HCT116 (cell line): ENCODE data around the gene TICAM1. TPM values are rescaled to one million over a fixed set of nuclear protein-coding genes. Genes with fewer than 3 reads are reported as not detected.

Experiments used
- ATAC-seq: fragments of 200-7000 bp; cut with Tn5 transposase; 2 replicates; pipeline ENCODE4 v1.9.1; 2020; ENCODE audit warnings: mild to moderate bottlenecking, moderate library complexity
- BruUV-seq: library from RNA; stranded (reverse); fragments of 400-500 nt; replicated peaks from 2 replicates; lab custom pipeline; 2021; lab: Mats Ljungman, UMichigan
- CTCF ChIA-PET: fragments of 300-600 bp; sonication (Branson Sonifier 250); formaldehyde crosslinking; loops from one replicate; lab custom pipeline; 2021; ENCODE audit warnings: antibody characterized with exemption; lab: Charles Lee
- POLR2A ChIA-PET: fragments of 300-600, 350-600 bp; sonication (Branson Sonifier 250); formaldehyde crosslinking; loops from one replicate; lab custom pipeline; 2021; ENCODE audit warnings: antibody characterized with exemption; lab: Charles Lee
- RAD21 ChIA-PET, 2 experiments: fragments of 300-600 bp; sonication (Branson Sonifier 250); formaldehyde crosslinking; loops; one replicate each; lab custom pipeline; 2023; ENCODE audit warnings: low total read pairs in 2 of 2; ENCODE audit not compliant: uncharacterized antibody in 2 of 2, unreplicated experiment in 2 of 2, low non-redundant PET in 1 of 2; lab: Charles Lee
- DNase-seq: peaks from one replicate; pipeline ENCODE4 v3.0.0-alpha.2; 2010; ENCODE audit warnings: low read depth, low spot score
- H2AFZ ChIP-seq: fragments of 200-600 bp; shearing (Covaris generic), sonication (generic); 2 replicates; pipeline ENCODE4 v1.6.1; 2017; ENCODE audit warnings: low read depth, mixed run types, mixed read lengths, antibody characterized with exemption, low read length; ENCODE audit not compliant: poor library complexity, severe bottlenecking
- H3K27ac ChIP-seq: 2 replicates; pipeline ENCODE4 v1.5.1; 2012; ENCODE audit warnings: low read depth, low read length
- H3K27me3 ChIP-seq: fragments of 200-600 bp; sonication (generic); 2 replicates; pipeline ENCODE4 v1.6.1; 2016; ENCODE audit warnings: mixed run types, low read length, mixed read lengths; ENCODE audit not compliant: insufficient read depth
- H3K36me3 ChIP-seq, 2 experiments: fragments of 200-500 bp in 1 of 2; fragments of 200-600 bp in 1 of 2; sonication (Bioruptor generic) in 1 of 2; sonication (generic) in 1 of 2; 2 replicates each; pipeline versions ENCODE4 v1.5.1 to v1.6.1; 2014 to 2016; ENCODE audit warnings: low read length in 2 of 2, inconsistent platforms in 1 of 2, mixed read lengths in 1 of 2, mixed run types in 1 of 2; ENCODE audit not compliant: insufficient read depth in 2 of 2, control insufficient read depth in 1 of 2
- H3K4me1 ChIP-seq, 2 experiments: fragments of 200-600 bp in 1 of 2; sonication (generic) in 1 of 2; 2 replicates each; pipeline versions ENCODE4 v1.5.1 to v1.6.1; 2012 to 2017; ENCODE audit warnings: low read length in 2 of 2, inconsistent platforms in 1 of 2, mild to moderate bottlenecking in 1 of 2, mixed read lengths in 1 of 2, mixed run types in 1 of 2, moderate library complexity in 1 of 2; ENCODE audit not compliant: insufficient read depth in 2 of 2, control insufficient read depth in 1 of 2
- H3K4me2 ChIP-seq: fragments of 200-600 bp; sonication (generic); 2 replicates; pipeline ENCODE4 v1.6.1; 2017; ENCODE audit warnings: mixed run types, low read length, mixed read lengths
- H3K4me3 ChIP-seq, 2 experiments: fragments of 200-600 bp in 1 of 2; sonication (generic) in 1 of 2; replicated peaks in 1 of 2; 2 replicates each; pipeline ENCODE4 v1.5.1; 2011 to 2016; ENCODE audit warnings: low read length in 2 of 2, control low read depth in 1 of 2, low read depth in 1 of 2, mild to moderate bottlenecking in 1 of 2, mixed read lengths in 1 of 2, mixed run types in 1 of 2
- H3K79me2 ChIP-seq: fragments of 200-600 bp; sonication (generic); 2 replicates; pipeline ENCODE4 v1.6.1; 2017; ENCODE audit warnings: mild to moderate bottlenecking, mixed run types, low read length, moderate library complexity, mixed read lengths; ENCODE audit not compliant: insufficient read depth
- H3K9ac ChIP-seq: fragments of 200-600 bp; sonication (generic); 2 replicates; pipeline ENCODE4 v1.6.1; 2016; ENCODE audit warnings: low read length, mixed read lengths
- H3K9me2 ChIP-seq: fragments of 200-600 bp; sonication (generic), shearing (Covaris generic); 2 replicates; pipeline ENCODE4 v1.6.1; 2017; ENCODE audit warnings: mixed run types, mild to moderate bottlenecking, moderate library complexity; ENCODE audit not compliant: insufficient read depth
- H3K9me3 ChIP-seq, 2 experiments: fragments of 200-500 bp in 1 of 2; fragments of 200-600 bp in 1 of 2; sonication (Bioruptor generic) in 1 of 2; sonication (generic) in 1 of 2; 2 replicates each; pipeline ENCODE4 v1.6.1; 2014 to 2017; ENCODE audit warnings: low read length in 2 of 2, mixed read lengths in 2 of 2, inconsistent platforms in 1 of 2, low read depth in 1 of 2, mild to moderate bottlenecking in 1 of 2, mixed run types in 1 of 2, moderate library complexity in 1 of 2; ENCODE audit not compliant: control insufficient read depth in 1 of 2, insufficient read depth in 1 of 2
- H4K20me1 ChIP-seq: fragments of 200-600 bp; sonication (generic), shearing (Covaris generic); 2 replicates; pipeline ENCODE4 v1.6.1; 2017; ENCODE audit warnings: mixed run types, mild to moderate bottlenecking, moderate library complexity; ENCODE audit not compliant: insufficient read depth
- ELF1 ChIP-seq: IDR thresholded peaks from 2 replicates; pipeline ENCODE4 v1.6.1; 2012; ENCODE audit warnings: low read depth, borderline replicate concordance
- REST ChIP-seq: IDR thresholded peaks from 2 replicates; pipeline ENCODE4 v1.6.1; 2012; ENCODE audit warnings: low read depth
- ZBTB33 ChIP-seq: IDR thresholded peaks from 2 replicates; pipeline ENCODE4 v1.6.1; 2011; ENCODE audit warnings: mild to moderate bottlenecking, low read length, moderate library complexity; ENCODE audit not compliant: insufficient replicate concordance; ENCODE audit errors: extremely low read depth
- intact Hi-C: fragments of 100-400 bp; cut with micrococcal nuclease; formaldehyde crosslinking; loops from 2 replicates; pipeline ENCODE4 v1.10.0; 2022
- total RNA-seq: library from RNA; stranded (reverse); gene quantifications from one replicate; pipeline ENCODE4 v1.2.1, GENCODE V29; 2021; ENCODE audit not compliant: unreplicated experiment

The TICAM1 gene
- total RNA-seq, 1 experiment from 2014 or later, result 28.7 TPM

- H3K79me2 ChIP-seq, result peaks cover 3% of the 10 kb centered on the region; the same call in 1 of the 2 replicates
- no TSS peak for BruUV-seq
- intact Hi-C loops, result no loop called here
- TF ChIP-seq REST (no peak), ELF1 (no peak), ZBTB33 (no peak)
- TF ChIP-seq, all 23 proteins: peak for 0
- Histone ChIP-seq H4K20me1 (no peaks in the 10 kb centered on the region), H3K9me3 (no peaks in the 10 kb centered on the region), H3K4me2 (no peak overlapping the region), H3K36me3 (peaks cover 43 to 50% of the 10 kb centered on the region in 2 experiments), H3K27ac (no peak overlapping the region), H3K9ac (no peak overlapping the region), H3K9me2 (no peaks in the 10 kb centered on the region), H2AFZ (no peak overlapping the region), H3K4me1 (no peaks in the 10 kb centered on the region), H3K4me3 (no peak overlapping the region), H3K27me3 (no peaks in the 10 kb centered on the region)
- ChIA-PET POLR2A (interaction anchor here (1.2 to 1.5 kb wide), 2 partner anchors 15 to 42 kb away, joined by 4 to 5 read pairs; partner anchors contain the start of gene PLIN3), CTCF (interaction anchor here (0.7 to 4.8 kb wide), 5 partner anchors 14 to 43 kb away, joined by 3 to 63 read pairs (median 5); partner anchors contain the start of gene PLIN3), RAD21 (no interaction called here)
- DNase-seq (no peak), ATAC-seq (0 out of 2 replicates have a peak, but pooled peaks have one; percentile 21)
Observed at GRCh38 chr19:4852484-4852883, 21.0 kb upstream of the TICAM1 start.
